Medulla oblongata (tissue), 1 donor: ENCODE data around the gene EPB41.
"Not testable (repeated sequence)": the region's sequence is repeated elsewhere in the genome, so short reads cannot be mapped to it uniquely, and the experiment has no call there.

Experiments
- DNase-seq: peaks from one replicate; pipeline ENCODE4 v3.0.0-alpha.2; 2015; ENCODE audit errors: extremely low spot score

The EPB41 gene

GRCh38 chr1:29052100-29052499 is 137.7 kb downstream of the EPB41 start:
- DNase-seq: no peak

DNA sequence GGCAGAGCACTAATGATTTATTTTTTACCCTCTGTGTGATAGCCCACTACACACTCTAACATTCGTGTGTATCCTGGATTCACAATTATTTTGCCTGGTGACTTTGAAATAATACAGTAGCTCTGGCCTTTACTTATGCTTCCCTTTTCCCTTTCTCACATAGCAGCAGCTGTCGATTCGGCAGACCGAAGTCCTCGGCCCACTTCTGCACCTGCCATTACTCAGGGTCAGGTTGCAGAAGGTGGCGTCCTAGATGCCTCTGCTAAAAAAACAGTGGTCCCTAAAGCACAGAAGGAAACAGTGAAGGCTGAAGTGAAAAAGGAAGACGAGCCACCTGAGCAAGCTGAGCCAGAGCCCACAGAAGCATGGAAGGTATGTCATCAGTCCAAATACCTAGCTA is 138.6 kb downstream of the EPB41 start:
- DNase-seq: no peak

- no peak for DNase-seq
Measured at GRCh38 chr1:29055160-29055559, 140.8 kb downstream of the EPB41 start.

DNA sequence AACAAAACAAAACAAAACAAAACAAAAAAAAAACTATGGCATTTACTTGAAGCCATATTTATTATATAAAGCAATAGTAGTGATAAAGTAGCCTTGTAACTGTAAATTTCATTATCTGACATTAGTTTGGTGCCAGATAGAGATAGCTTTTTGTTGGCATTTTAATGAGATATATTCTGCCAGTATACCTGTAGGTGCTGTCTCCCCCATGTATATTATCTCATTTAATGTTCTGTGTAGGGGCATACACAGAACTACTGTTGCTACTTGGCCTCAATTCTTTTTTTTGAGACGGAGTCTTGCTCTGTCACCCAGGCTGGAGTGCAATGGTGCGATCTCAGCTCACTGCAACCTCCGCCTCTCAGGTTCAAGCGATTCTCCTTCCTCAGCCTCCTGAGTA is 141.9 kb downstream of the EPB41 start:
- no peak for DNase-seq

DNA sequence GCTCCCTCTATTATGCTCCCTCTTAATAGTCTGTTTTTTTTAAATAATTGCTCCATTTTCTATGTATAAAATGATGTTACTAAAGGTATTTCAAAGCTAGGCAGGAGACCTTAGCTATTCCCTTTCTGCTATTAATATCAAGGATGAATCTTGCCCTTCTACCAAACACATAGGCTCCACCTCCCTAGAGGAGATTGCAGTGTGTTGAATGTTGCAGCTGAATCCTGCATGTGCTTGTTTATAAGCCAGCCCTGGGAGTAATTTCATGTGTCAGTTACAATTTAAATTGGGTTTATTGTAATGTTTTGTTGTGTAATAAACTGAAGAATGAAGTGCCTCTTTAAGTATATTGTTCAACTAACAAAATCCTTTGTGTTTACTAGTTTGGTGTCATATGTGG is 143.3 kb downstream of the EPB41 start:
- no peak for DNase-seq

- no peak for DNase-seq
Measured at GRCh38 chr1:29062157-29062942, 148.0 kb downstream of the EPB41 start.

DNA sequence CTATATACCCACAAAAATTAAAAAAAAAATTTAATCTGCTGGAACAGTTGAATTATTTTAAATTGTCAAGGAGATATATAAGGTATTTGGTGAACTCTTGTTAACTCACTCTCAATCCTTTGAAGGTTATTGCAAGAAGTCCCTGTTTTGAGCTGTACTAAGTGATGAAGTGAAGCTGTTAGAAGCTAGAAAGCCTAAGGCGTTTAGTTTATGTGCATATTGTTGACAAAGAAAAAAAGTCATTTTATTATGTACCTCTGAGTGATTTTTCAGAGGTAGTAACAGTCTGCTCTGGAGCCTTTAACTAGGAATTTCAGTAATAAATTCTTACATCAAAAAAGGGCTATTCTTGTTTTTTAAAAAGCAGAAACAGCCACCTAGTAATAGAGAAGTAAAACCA is 149.7 kb downstream of the EPB41 start:
- no peak for DNase-seq

DNA sequence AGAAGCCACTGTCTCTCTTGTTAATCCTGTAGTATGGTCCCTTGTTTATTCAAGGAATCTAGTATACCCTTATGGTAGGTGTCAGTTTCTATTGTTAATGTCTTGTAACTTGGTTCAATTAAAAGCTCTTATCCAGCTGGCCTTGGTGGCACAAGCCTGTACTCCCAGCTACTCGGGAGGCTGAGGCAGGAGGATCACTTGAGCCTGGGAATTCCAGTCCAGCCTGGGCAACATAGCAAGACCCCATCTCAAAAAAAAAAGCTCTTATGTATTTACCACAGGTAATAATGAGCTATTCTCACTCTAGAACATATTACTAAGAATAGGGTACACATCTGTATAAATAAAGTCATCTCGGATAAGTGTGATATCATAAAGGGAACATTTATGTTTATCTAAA is 162.8 kb downstream of the EPB41 start:
- no peak for DNase-seq

- DNase-seq: not testable (repeated sequence)
Measured at GRCh38 chr1:29079916-29080629, 165.7 kb downstream of the EPB41 start.

- DNase-seq: no peak
Measured at GRCh38 chr1:29081201-29081600, 166.8 kb downstream of the EPB41 start.

DNA sequence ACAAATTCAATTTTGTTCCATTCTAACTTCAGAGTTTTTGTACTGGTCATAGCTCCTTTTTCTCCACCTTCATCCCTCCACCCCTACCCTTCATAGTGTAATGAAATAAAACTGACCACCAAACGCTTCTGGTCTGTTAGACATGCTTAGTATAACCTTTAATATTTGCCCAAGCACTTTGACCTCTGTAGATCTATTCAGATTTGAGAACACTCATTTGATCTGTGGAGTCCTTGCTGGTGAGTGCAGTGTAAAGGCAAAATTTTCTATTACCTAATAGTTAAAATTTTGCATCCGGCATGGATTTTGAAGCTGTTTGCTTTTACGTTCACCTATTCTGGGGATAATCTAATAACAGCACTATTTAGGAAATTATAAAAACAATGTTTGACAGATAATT is 168.2 kb downstream of the EPB41 start:
- no peak for DNase-seq

DNA sequence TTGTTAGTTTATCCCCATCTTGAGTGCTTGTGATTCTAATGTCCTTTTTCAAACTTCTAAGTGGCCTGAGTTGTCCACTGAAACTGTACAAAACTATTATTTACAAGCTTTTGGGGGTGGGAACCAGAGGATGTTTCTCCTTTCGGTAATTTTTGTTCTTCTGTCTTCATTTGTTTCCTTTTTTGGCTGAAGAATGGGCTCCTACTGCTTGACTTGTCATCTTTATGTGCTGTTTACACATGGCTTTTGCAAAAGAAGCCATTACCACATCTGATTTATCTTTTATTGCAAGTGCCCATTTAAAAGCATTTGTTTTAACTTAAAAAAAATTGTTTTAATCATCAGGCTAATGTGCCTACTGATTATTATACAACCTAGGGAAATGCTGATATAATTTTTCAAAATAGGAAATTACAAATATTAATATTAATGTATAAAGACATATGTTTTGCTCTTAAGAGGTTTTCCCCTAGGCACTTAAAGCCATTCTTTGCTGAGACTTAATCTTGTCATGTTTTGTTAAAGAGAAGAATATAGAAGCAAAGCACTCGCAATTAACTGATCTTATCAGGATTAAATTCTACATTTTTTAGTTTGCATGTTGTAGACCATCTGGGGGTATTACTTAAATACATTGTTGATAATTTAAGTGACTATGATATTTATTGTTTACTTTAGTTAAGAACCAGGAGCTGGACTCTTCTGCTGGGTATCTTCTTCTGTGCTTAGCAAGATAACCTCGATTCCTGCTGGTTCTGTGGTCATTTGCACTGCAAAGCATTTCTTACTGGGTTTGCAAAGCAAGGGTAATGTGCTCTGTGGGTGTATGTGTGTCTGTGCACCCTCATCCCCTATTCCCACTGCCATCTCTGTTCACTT is 169.2 kb downstream of the EPB41 start:
- DNase-seq: no peak

DNA sequence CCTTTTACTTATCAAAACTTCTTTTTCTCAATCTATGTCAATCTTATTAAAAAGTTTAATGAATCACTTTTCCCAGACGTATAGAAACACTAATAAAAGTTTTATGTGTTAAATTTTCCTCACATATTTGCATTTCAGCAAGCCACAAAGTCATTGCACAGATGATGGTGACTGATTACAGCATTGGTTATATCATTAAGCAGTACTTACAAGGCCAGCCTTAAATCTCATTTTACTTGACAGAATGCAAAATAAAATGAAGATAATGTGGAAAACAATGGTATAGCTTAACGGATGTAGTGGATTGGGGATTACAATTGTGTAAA is 169.8 kb downstream of the EPB41 start:
- DNase-seq: no peak

GRCh38 chr1:29090937-29091618 is 176.7 kb downstream of the EPB41 start:
- DNase-seq: no peak

GRCh38 chr1:29092704-29093103 is 178.3 kb downstream of the EPB41 start:
- not testable (repeated sequence) for DNase-seq

- DNase-seq: no peak
Measured at GRCh38 chr1:29094433-29094832, 180.1 kb downstream of the EPB41 start.

GRCh38 chr1:29094954-29095353 is 180.6 kb downstream of the EPB41 start:
- no peak for DNase-seq

DNA sequence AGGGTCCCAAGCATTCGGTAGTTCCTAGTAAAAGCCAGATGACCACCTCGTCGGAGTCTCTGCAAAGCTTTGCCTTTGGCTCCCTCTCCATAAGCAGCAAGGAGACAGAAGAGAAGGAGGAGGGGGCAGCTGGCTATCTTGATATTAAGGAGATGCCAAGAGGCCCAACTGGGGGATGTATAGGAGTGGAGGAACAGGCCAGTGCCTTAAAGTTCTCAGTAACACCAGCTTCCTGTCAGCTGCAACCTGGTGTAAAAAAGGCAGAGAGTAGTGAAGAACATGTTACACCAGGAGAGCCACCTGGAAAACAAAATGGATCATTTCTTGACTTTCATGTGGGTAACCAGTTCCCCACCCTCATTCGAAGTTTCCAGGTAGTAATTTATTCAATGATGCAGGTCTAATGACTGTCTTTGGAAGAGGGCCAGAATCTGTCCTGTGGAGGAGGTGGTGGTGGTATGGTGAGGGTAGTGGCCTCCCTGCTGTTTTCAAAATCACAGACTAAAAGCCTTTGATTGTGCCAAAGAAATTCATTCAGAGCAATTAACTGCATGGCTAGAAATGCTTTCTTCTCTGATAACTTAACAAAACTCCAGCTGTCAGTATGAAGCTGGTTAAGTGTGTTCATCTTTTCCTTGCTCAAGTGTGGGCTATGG is 182.0 kb downstream of the EPB41 start:
- no peak for DNase-seq

GRCh38 chr1:29099286-29099685 is 184.9 kb downstream of the EPB41 start:
- DNase-seq: no peak

GRCh38 chr1:29100487-29100886 is 186.1 kb downstream of the EPB41 start:
- DNase-seq: no peak

DNA sequence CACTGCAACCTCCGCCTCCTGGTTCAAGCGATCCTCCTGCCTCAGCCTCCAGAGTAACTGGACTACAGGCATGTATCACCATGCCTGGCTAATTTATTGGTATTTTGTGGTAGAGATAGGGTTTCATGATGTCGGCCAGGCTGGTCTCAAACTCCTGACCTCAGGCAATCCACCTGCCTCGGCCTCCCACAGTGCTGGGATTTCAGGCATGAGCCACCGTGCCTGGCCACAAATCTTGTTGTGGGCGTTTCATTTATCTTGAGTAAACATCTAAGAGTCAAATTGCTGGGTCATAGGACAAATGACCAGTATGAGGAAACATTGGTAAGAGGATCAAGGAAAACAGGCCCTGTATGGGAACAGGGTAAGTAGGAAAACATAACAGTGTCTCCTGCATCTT is 191.5 kb downstream of the EPB41 start:
- DNase-seq: no peak
